Sigmoid colon (tissue), 7 donors: ENCODE results near the gene CEP43. TPM values are rescaled to one million over a fixed set of nuclear protein-coding genes. Genes with fewer than 3 reads are reported as not detected.

Experiments used
- DNase-seq: peaks from one replicate; pipeline ENCODE4 v3.0.0-alpha.2; 2019
- H3K27ac ChIP-seq, 4 donors: fragments of 200-600 bp; sonication (generic); one replicate each; pipeline ENCODE4 v1.5.1; 2016 to 2019; ENCODE audit warnings: mild to moderate bottlenecking in 1 of 4
- H3K27me3 ChIP-seq, 3 donors: fragments of 200-600 bp; sonication (generic); one replicate each; pipeline ENCODE4 v1.5.1; 2019; ENCODE audit warnings: mild to moderate bottlenecking in 1 of 3
- H3K36me3 ChIP-seq, 4 donors: fragments of 200-600 bp; sonication (generic); one replicate each; pipeline ENCODE4 v1.5.1; 2016 to 2019
- H3K4me1 ChIP-seq, 4 donors: fragments of 200-600 bp; sonication (generic); one replicate each; pipeline ENCODE4 v1.5.1; 2017 to 2019
- H3K4me3 ChIP-seq, 4 donors: fragments of 200-600 bp; sonication (generic); one replicate each; pipeline ENCODE4 v1.5.1; 2017 to 2019; ENCODE audit warnings: mild to moderate bottlenecking in 2 of 4, moderate library complexity in 1 of 4
- H3K9me3 ChIP-seq, 4 donors: fragments of 200-600 bp in 3 of 4; sonication (generic) in 3 of 4; one replicate each; pipeline versions ENCODE4 v1.5.1 to v1.6.1; 2013 to 2019
- EP300 ChIP-seq, 4 donors: sonication (generic); formaldehyde crosslinking; IDR thresholded peaks; one replicate each; pipeline ENCODE4 v1.6.1; 2017; ENCODE audit warnings: antibody characterized with exemption in 4 of 4
- POLR2A ChIP-seq, 2 donors: fragments of 450-650 bp; IDR thresholded peaks; one replicate each; pipeline ENCODE4 v1.6.1; 2016; ENCODE audit warnings: antibody characterized with exemption in 2 of 2, mild to moderate bottlenecking in 2 of 2, moderate library complexity in 2 of 2
- POLR2AphosphoS5 ChIP-seq, 4 donors: sonication (generic); formaldehyde crosslinking; IDR thresholded peaks; one replicate each; pipeline ENCODE4 v1.6.1; 2017; ENCODE audit warnings: antibody characterized with exemption in 4 of 4
- WGBS, 2 donors: extraction: QIAGEN DNeasy Blood & Tissue Kit; methylation state at CpG; one replicate each; pipeline ENCODE4 v1.1.7; 2013; 5-methylcytosine and 5-hydroxymethylcytosine counted together
- intact Hi-C: fragments of 100-400 bp; cut with DNase I; formaldehyde crosslinking; loops from one replicate; pipeline ENCODE4 v1.15.1; 2023
- polyA plus RNA-seq, 3 donors: library from polyadenylated mRNA; stranded (reverse); fragments of 200-250 nt; gene quantifications; one replicate each; pipeline ENCODE4 v1.2.3, GENCODE V29; 2013
- total RNA-seq, 4 donors: library from RNA; depleted of rRNA; stranded (reverse); fragments of >200 nt; gene quantifications; one replicate each; pipeline ENCODE4 v1.1.0, GENCODE V29; 2016
- TF ChIP-seq, protein P1 (sequence below), 4 experiments: fragments of 450-650 bp in 3 of 4; fragments of 200-600 bp in 1 of 4; IDR thresholded peaks; one replicate each; pipeline ENCODE4 v1.5.1; 2016 to 2019; ENCODE audit warnings: antibody characterized with exemption in 4 of 4, mild to moderate bottlenecking in 3 of 4, moderate library complexity in 2 of 4
- donor health status: healthy with polysubstance abuse.
- donor health status: Bipolar disorder and iron deficiency.
- donor health status: healthy.

The CEP43 gene
- total and polyA plus RNA-seq, 7 donors, result 6.6 to 19.7 (median 14.3) TPM

GRCh38 chr6:167015302-167015701 lies 16.1 kb downstream of the CEP43 start:
- DNase-seq, result no peak
- Histone ChIP-seq H3K36me3 (peaks cover 6 to 55% (median 7%) of the 10 kb centered on the region in 4 donors), H3K27ac (no peak overlapping the region), H3K27me3 (no peaks in the 10 kb centered on the region), H3K9me3 (no peaks in the 10 kb centered on the region), H3K4me3 (no peak overlapping the region), H3K4me1 (no peaks in the 10 kb centered on the region)
- WGBS, 2 donors, result 97 to 98% methylated on average over 9 of the region's 9 CpGs
- TF ChIP-seq EP300 (IDR thresholded peaks at IDR 0.05) (no peak), POLR2A (IDR thresholded peaks at IDR 0.05) (no peak), POLR2AphosphoS5 (IDR thresholded peaks at IDR 0.05) (no peak)
- TF ChIP-seq, protein P1, sequence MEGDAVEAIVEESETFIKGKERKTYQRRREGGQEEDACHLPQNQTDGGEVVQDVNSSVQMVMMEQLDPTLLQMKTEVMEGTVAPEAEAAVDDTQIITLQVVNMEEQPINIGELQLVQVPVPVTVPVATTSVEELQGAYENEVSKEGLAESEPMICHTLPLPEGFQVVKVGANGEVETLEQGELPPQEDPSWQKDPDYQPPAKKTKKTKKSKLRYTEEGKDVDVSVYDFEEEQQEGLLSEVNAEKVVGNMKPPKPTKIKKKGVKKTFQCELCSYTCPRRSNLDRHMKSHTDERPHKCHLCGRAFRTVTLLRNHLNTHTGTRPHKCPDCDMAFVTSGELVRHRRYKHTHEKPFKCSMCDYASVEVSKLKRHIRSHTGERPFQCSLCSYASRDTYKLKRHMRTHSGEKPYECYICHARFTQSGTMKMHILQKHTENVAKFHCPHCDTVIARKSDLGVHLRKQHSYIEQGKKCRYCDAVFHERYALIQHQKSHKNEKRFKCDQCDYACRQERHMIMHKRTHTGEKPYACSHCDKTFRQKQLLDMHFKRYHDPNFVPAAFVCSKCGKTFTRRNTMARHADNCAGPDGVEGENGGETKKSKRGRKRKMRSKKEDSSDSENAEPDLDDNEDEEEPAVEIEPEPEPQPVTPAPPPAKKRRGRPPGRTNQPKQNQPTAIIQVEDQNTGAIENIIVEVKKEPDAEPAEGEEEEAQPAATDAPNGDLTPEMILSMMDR (IDR thresholded peaks at IDR 0.05), result no peak
- intact Hi-C loops, result no loop called here

DNA sequence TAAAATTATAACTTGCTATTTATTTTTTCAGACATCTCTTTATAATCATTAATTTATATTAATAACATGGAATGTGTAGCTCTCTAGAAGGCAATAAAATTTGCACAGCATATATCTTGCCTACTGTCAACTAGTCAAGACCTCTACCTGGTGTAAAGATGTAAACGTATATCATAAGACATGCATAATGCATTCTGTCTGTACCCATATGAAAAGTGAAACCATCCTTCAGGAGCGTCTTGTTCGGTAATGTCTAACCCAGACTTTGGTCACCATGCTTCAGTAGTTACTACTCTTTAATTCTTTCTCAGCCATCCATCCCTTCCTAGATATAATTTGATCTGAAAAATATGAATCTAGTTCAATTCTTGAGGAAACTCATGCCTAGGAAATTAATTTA lies 21.0 kb downstream of the CEP43 start:
- no peaks in the 10 kb centered on the region for H3K9me3 ChIP-seq
- intact Hi-C loops, result no loop called here
- 86 to 94% methylated on average over 3 of the region's 3 CpGs for WGBS, 2 donors
- H3K4me1 ChIP-seq, result no peaks in the 10 kb centered on the region
- H3K36me3 ChIP-seq, result peaks cover 0 to 34% (median 6%) of the 10 kb centered on the region in 4 donors
- no peak overlapping the region for H3K4me3 ChIP-seq
- no peaks in the 10 kb centered on the region for H3K27me3 ChIP-seq
- no peak for TF ChIP-seq POLR2AphosphoS5 (IDR thresholded peaks at IDR 0.05)
- TF ChIP-seq, protein P1 (IDR thresholded peaks at IDR 0.05), result no peak
- no peak for DNase-seq
- no peak overlapping the region for H3K27ac ChIP-seq

DNA sequence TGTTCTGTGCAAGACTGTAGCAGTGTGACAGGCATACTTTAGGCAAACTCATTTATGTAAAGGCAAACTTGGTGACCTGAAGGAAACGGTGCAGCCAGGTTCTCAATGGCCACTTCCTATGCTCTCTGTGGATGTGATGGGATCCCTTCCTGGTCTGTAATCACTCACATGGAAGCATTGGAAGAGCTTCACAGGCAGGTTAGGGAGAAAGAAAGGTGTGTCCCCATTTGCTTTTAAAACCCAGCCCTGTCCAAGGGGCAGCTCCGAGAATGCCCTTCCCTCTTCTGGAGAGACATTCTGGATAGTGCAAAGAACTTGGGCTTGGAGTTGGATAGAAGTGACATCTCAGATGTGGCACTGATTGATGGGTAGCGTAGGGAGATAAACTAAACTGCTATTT lies 28.1 kb downstream of the CEP43 start:
- H3K27ac ChIP-seq, result no peak overlapping the region

GRCh38 chr6:167027772-167028171 lies 28.6 kb downstream of the CEP43 start:
- H3K4me3 ChIP-seq, result no peak overlapping the region
- TF ChIP-seq EP300 (IDR thresholded peaks at IDR 0.05), result no peak
- no peak for TF ChIP-seq POLR2A (IDR thresholded peaks at IDR 0.05)
- no peak for TF ChIP-seq POLR2AphosphoS5 (IDR thresholded peaks at IDR 0.05)
- TF ChIP-seq, protein P1 (IDR thresholded peaks at IDR 0.05), result no peak
- WGBS, 2 donors, result 97 to 98% methylated on average over 6 of the region's 6 CpGs
- peaks cover 0 to 93% (median 29%) of the 10 kb centered on the region in 4 donors for H3K36me3 ChIP-seq
- no peaks in the 10 kb centered on the region for H3K9me3 ChIP-seq
- intact Hi-C loops, result no loop called here
- H3K27me3 ChIP-seq, result no peaks in the 10 kb centered on the region
- H3K27ac ChIP-seq, result no peak overlapping the region
- no peak for DNase-seq
- H3K4me1 ChIP-seq, result no peaks in the 10 kb centered on the region

More for the DNA sequence above, 28.1 kb downstream of the CEP43 start:
- peaks cover 0 to 90% (median 29%) of the 10 kb centered on the region in 4 donors for H3K36me3 ChIP-seq
- no peaks in the 10 kb centered on the region for H3K27me3 ChIP-seq
- no peak for DNase-seq
- TF ChIP-seq EP300 (IDR thresholded peaks at IDR 0.05) (no peak), POLR2A (IDR thresholded peaks at IDR 0.05) (no peak), POLR2AphosphoS5 (IDR thresholded peaks at IDR 0.05) (no peak)
- TF ChIP-seq, protein P1 (IDR thresholded peaks at IDR 0.05), result no peak
- no peaks in the 10 kb centered on the region for H3K9me3 ChIP-seq
- intact Hi-C loops, result no loop called here
- WGBS, 2 donors, result 74 to 90% methylated on average over 3 of the region's 3 CpGs
- no peaks in the 10 kb centered on the region for H3K4me1 ChIP-seq
- H3K4me3 ChIP-seq, result no peak overlapping the region
